Activated naive CD8-positive, alpha-beta T cell treated with anti-CD3 and anti-CD28 coated beads for 36 hours (primary cell): ENCODE data around the gene VAT1L. TPM values are rescaled to one million over a fixed set of nuclear protein-coding genes. Genes with fewer than 3 reads are reported as not detected.

Experiments used
- DNase-seq: peaks from one replicate; pipeline ENCODE4 v3.0.0; 2021
- H3K27ac Mint-ChIP-seq: one replicate; pipeline ENCODE4 v1.8.0; 2022; ENCODE audit warnings: mild to moderate bottlenecking, moderate library complexity, mixed read lengths
- H3K27me3 Mint-ChIP-seq: one replicate; pipeline ENCODE4 v1.8.0; 2022; ENCODE audit warnings: mild to moderate bottlenecking, mixed read lengths
- H3K36me3 Mint-ChIP-seq: one replicate; pipeline ENCODE4 v1.8.0; 2021; ENCODE audit warnings: mild to moderate bottlenecking, mixed read lengths
- H3K4me1 Mint-ChIP-seq: one replicate; pipeline ENCODE4 v1.8.0; 2021; ENCODE audit warnings: mixed read lengths
- H3K4me3 Mint-ChIP-seq: one replicate; pipeline ENCODE4 v1.8.0; 2022; ENCODE audit warnings: mild to moderate bottlenecking, moderate library complexity, mixed read lengths
- H3K9me3 Mint-ChIP-seq: one replicate; pipeline ENCODE4 v1.8.0; 2022; ENCODE audit warnings: mixed read lengths
- total RNA-seq, 2 experiments: library from RNA; stranded (reverse); gene quantifications; one replicate each; pipeline ENCODE4 v1.2.3, GENCODE V29; 2021

VAT1L gene
- total RNA-seq, 2 experiments from 2014 or later = not detected

DNA sequence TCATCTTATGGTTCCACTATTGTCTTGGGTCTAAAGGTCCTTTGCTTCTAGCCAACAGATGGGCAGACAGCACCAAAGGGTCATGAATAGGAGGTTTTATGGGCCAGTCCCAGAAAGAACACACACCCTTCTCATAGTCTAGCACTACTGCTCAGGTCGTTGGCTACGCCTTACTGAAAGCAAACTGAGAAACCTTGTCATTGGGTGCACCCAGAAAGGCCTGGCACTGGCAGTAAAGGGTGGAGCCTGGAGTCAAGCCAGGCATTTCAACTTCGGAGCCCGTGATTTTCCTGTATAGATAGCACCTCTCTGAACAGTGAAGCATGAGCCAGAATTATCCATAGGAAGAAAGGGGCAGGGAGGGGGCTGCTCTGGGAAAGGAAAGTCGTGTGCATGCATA lies 74.9 kb downstream of the VAT1L start:
- Mint-ChIP-seq H3K36me3 (no peaks in the 10 kb centered on the region), H3K27me3 (peaks cover 5% of the 10 kb centered on the region), H3K4me1 (peaks cover 2% of the 10 kb centered on the region), H3K9me3 (no peaks in the 10 kb centered on the region), H3K27ac (no peak overlapping the region), H3K4me3 (no peak overlapping the region)
- no peak for DNase-seq

DNA sequence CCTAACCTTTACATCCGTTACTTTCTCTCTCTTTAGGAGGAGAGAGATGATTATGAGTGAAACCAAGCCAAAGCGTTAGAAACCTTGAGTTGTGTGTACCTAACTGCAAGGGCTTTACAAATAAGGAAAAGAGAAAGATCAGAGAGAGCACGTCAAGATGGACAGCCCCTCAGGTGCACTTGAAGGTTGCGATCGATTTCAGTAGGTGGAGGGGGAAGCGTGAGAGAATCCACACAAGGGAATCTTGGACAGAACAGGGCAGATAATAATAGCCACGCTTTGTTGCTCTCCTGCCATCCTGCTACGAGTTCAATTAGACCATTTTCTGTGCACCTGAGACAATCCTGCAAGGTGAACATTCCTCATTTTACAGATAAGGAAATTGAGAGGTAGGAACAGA lies 78.4 kb downstream of the VAT1L start:
- Mint-ChIP-seq H3K36me3 (no peaks in the 10 kb centered on the region), H3K4me1 (peaks cover 8% of the 10 kb centered on the region), H3K9me3 (no peaks in the 10 kb centered on the region), H3K4me3 (no peak overlapping the region), H3K27ac (no peak overlapping the region), H3K27me3 (no peaks in the 10 kb centered on the region)
- no peak for DNase-seq

DNA sequence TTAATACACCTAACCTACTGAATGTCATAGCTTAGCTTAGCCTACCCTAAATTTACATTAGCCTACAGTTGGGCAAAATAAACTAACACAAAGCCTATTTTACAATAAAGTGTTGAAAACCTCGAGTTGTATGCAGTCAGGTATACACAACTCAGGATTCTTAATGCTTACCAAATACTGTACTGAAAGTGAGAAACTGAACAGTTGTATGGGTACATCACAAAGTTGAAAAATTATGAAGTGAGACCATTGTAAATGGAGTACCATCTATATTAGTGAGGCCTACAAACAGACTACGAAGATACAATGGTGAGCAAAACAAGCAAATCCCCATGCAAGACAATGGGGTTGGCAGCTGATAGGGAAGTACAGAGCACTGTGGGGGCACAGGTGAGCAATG lies 79.7 kb downstream of the VAT1L start:
- Mint-ChIP-seq H3K27ac (no peak overlapping the region), H3K36me3 (no peaks in the 10 kb centered on the region), H3K4me1 (peaks cover 8% of the 10 kb centered on the region), H3K27me3 (no peaks in the 10 kb centered on the region), H3K9me3 (no peaks in the 10 kb centered on the region), H3K4me3 (no peak overlapping the region)
- DNase-seq = no peak

DNA sequence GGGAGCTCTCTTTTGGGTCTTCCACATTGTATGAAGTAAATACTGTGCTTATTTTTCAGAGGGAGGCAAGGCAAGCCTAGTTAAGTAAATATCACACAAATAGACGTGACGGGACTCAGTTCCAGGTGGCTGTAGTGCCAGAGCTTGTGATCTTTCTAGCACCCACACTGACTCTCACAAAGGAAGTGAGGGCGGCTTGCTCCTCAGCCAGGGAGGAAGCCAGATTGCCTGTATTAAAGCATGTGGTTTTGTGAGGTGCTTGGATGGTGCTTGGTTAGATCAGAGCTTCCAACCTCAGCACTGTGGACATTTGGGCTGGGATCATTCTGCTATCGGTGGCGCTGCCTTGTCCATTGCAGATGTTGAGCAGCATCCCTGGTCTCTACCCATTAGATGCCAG lies 80.1 kb downstream of the VAT1L start:
- H3K4me1 Mint-ChIP-seq = peaks cover 8% of the 10 kb centered on the region
- no peaks in the 10 kb centered on the region for H3K9me3 Mint-ChIP-seq
- H3K36me3 Mint-ChIP-seq = no peaks in the 10 kb centered on the region
- H3K27ac Mint-ChIP-seq = no peak overlapping the region
- H3K27me3 Mint-ChIP-seq = no peaks in the 10 kb centered on the region
- no peak for DNase-seq
- H3K4me3 Mint-ChIP-seq = no peak overlapping the region

DNA sequence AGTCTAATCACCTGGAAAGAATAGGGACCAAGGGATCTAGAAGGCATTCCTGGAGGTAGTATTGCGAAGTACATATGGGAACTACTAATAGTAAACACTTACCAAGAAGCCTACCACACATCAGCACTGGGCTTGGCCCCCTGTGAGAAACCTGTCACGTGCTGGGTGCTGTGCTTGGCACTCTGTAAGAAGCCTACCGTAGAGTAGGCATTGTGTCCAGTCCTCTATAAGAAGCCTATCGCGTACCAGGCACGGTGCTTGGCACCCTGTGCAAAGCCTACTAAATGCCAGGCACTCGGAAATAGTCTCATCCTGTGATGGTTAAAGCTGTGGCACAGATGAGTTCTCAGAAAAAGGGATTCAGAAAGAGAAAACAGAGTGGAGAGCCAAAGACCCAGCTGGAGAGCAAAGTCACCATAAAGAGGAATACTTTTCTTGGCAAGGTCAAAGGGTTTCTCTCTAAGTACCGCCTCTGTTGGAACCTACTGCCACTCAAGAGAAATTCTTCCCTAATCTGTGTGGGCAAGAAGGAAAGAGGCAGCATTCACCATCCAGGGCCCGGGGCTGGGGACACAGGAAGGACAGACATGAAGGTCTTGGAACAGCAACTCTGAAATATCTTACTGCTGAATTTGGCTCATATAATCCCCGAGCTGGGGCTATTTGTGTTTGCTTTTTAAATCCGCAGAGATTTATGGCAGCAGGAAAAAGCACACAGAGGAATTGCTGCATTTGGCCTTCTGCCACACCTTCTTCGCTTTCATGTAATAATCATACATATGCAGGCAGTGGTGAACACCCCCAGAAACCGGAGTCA lies 81.8 kb downstream of the VAT1L start:
- Mint-ChIP-seq H3K4me1 (peaks cover 8% of the 10 kb centered on the region), H3K4me3 (no peak overlapping the region), H3K9me3 (no peaks in the 10 kb centered on the region), H3K27ac (no peak overlapping the region), H3K36me3 (no peaks in the 10 kb centered on the region), H3K27me3 (peaks cover 10% of the 10 kb centered on the region)
- DNase-seq = no peak

DNA sequence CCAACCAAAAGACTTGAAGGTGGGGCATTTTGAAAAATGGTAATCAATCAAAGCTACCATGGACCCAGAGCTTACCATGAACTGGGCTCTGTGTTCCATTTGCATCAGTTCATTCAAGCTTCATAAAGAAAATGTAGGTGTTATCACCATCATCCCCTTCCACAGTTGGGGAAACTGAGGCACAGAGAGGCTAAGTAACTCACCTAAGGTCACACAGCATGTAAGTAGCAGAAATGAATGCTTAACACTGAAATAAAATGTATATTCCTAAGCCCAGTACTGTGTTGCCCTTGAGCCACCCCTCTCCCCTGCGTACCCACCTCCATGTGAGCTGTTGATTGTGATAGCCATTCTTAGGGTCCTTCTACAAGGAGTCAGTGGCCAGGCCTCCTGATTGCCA lies 83.6 kb downstream of the VAT1L start:
- Mint-ChIP-seq H3K4me1 (peaks cover 8% of the 10 kb centered on the region), H3K4me3 (no peak overlapping the region), H3K27me3 (peaks cover 10% of the 10 kb centered on the region), H3K27ac (no peak overlapping the region), H3K9me3 (no peaks in the 10 kb centered on the region), H3K36me3 (no peaks in the 10 kb centered on the region)
- DNase-seq = no peak

DNA sequence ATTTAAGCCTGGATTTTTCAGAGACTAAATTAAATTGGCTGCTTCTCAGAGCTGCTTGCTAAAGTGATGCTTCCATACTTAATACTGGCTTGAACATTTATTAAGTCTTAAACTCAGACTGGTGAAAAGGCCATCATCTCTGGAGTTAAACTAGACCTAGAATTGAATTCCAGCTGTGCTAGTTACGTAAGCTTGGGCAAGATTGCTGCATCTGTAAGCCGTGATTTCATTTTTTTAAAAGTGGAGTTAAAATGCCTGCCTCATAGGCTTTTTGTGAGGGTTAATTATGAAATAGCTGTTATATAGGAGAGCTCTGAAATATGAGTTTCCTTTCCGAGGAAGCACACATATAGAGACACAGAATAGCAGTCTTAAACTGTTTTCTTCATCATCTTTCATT lies 84.7 kb downstream of the VAT1L start:
- no peak overlapping the region for H3K4me3 Mint-ChIP-seq
- no peaks in the 10 kb centered on the region for H3K9me3 Mint-ChIP-seq
- DNase-seq = no peak
- H3K4me1 Mint-ChIP-seq = peaks cover 8% of the 10 kb centered on the region
- H3K27ac Mint-ChIP-seq = no peak overlapping the region
- peaks cover 10% of the 10 kb centered on the region for H3K27me3 Mint-ChIP-seq
- H3K36me3 Mint-ChIP-seq = no peaks in the 10 kb centered on the region

DNA sequence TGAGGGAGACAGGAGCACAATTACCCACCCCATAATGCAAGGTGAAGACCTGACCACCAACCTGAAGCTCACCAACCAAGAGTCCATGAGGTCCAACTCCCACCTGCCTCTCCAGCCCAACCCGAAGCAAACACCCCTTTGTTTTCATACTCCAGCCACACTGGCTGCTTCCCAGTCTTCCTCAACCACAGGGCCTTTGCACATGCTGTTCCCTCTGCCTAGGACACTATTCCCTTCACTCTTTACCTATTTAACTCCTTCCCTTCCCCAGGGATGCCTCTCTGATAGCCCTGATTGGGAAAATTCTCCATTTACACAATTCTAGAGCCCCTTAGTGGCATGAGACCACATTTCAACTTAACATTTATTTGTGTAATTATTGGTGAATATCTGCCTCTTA lies 86.0 kb downstream of the VAT1L start:
- H3K4me3 Mint-ChIP-seq = no peak overlapping the region
- H3K27me3 Mint-ChIP-seq = peaks cover 10% of the 10 kb centered on the region
- H3K36me3 Mint-ChIP-seq = no peaks in the 10 kb centered on the region
- H3K4me1 Mint-ChIP-seq = no peaks in the 10 kb centered on the region
- H3K9me3 Mint-ChIP-seq = no peaks in the 10 kb centered on the region
- DNase-seq = no peak
- H3K27ac Mint-ChIP-seq = no peak overlapping the region

DNA sequence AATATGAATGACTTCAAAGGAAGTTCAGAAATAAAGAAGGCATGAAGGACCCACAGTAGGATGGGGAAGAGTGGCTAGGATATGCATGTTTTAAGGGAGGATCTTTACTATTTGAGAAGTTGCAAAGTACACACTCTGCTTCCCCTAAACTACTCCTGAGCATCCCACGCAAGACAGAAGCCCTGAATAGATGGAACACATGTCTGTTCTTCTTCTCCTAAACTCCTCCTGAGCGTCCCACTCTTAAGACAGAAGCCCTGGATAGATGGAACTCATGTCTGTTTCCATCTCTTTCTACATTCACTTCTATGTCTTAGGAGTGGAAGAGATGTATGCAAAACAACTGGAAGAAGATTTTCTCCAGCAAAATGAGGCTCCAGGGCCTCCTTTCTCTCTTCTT lies 88.4 kb downstream of the VAT1L start:
- no peak overlapping the region for H3K27ac Mint-ChIP-seq
- DNase-seq = no peak
- H3K27me3 Mint-ChIP-seq = peaks cover 10% of the 10 kb centered on the region
- no peaks in the 10 kb centered on the region for H3K9me3 Mint-ChIP-seq
- no peak overlapping the region for H3K4me3 Mint-ChIP-seq
- no peaks in the 10 kb centered on the region for H3K36me3 Mint-ChIP-seq
- no peaks in the 10 kb centered on the region for H3K4me1 Mint-ChIP-seq

DNA sequence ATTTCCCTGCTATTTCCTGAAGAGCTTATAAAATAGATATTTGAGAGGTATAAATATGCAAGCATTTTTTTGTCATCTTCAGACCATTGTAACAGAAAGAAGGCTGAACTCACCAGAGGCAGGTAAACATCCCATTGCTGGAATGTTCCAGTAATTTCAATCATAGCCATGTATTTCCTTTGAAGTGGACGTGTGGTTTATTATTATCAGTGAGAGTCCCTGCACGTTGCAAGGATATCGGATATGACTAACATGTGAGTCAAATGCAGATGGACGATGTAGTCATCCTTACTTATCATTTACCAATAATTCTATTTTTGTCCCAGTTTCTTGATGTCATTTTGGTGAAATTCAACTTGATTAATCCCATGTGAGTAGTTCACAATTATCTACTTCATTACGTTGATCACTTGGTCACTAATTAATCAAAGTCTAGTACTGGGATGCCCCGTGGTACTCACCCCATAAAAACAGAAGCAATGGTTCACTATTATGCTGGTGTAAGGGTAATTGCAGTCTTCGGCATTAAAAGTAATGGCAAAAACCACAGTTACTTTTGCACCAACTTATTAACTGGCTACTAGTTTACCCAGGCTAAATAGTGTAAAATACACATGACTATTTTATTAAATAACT lies 89.5 kb downstream of the VAT1L start:
- Mint-ChIP-seq H3K9me3 (no peaks in the 10 kb centered on the region), H3K4me3 (no peak overlapping the region), H3K27ac (no peak overlapping the region), H3K4me1 (no peaks in the 10 kb centered on the region), H3K36me3 (no peaks in the 10 kb centered on the region), H3K27me3 (peaks cover 10% of the 10 kb centered on the region)
- DNase-seq = no peak

DNA sequence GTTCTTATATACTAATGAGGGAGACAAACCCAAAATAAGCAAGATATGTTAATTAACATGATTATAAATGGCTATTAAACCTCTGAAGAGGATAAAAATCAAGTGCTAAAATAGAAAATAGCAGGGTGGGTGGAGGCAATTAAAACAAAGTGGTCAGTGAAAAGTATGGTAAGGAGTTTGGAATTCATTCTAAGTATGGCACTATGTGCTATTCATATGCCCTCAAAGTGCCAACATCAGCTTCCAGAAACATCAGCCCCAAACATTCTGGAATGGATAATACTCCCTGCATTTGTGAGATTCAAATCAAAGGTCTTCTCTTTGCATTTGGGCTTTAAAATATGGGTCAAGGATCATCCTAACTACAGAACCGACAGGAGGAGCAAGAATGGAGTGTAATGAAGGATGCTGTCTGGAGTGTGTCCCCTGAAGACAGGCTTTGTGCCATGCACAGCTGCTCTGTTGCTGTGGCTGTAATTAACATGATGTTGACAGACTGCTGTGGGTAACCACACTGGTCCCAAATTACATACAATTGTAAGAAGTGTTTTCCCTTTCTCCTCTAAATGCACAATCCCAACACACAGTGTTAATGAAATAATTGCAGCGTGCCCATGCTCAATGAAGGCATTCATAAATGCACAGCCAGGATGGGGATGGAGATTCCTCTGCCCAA lies 93.1 kb downstream of the VAT1L start:
- DNase-seq = no peak
- H3K4me1 Mint-ChIP-seq = no peaks in the 10 kb centered on the region
- H3K4me3 Mint-ChIP-seq = no peak overlapping the region
- no peaks in the 10 kb centered on the region for H3K9me3 Mint-ChIP-seq
- no peaks in the 10 kb centered on the region for H3K36me3 Mint-ChIP-seq
- peaks cover 5% of the 10 kb centered on the region for H3K27me3 Mint-ChIP-seq
- no peak overlapping the region for H3K27ac Mint-ChIP-seq

DNA sequence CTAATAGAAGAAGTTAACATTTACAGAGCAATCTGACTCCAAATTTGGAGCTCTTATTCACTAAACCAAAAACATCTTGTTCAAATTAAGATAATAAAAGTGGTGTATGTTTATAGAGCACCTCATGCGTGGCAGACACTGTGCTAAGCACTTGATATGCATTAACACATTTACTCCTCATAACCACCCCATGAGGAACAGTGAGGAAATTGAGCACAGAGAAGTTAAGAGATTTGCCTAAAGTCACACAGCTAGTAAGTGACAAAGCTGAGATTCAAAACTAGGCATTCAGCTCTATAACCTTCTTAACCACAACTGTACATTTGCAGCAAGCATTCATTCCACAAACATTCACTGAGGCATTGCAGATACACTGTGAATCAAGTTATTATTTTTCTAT lies 94.0 kb downstream of the VAT1L start:
- peaks cover 5% of the 10 kb centered on the region for H3K27me3 Mint-ChIP-seq
- H3K9me3 Mint-ChIP-seq = no peaks in the 10 kb centered on the region
- H3K27ac Mint-ChIP-seq = no peak overlapping the region
- no peaks in the 10 kb centered on the region for H3K4me1 Mint-ChIP-seq
- no peak for DNase-seq
- H3K36me3 Mint-ChIP-seq = no peaks in the 10 kb centered on the region
- H3K4me3 Mint-ChIP-seq = no peak overlapping the region

DNA sequence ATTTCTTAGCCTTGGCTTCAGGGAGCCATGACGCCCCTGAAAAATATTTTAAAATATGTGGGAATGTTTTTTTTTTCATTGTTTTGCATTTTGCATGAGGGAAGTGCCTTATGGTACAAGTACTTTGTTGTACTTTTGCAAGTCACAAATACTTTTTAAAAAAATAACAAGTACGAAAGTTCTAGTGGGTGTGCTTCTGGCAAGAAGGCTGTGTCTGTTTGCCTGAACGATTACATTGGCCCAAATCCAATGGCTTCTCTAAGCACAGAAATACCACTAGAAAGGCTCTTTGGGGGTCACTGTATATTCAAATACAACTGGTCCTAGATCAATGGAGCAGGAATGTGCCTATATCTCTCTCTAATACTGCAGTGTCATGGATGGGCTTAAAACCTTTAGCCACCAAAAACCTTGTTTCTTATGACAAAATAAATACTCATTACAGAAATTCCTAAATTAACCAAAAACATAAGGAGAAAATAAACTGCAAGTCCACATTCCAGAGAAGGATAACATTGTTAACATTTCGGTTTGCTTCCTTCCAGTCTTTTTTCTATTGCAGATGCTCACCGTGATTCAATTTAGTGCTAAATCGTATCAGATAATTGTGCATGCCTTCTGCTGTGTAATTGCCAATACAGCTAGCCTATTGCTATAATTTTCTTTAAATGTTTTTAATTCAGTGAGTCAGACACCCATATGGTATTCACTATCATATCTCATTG lies 97.4 kb downstream of the VAT1L start:
- no peak for DNase-seq
- Mint-ChIP-seq H3K36me3 (no peaks in the 10 kb centered on the region), H3K4me1 (no peaks in the 10 kb centered on the region), H3K4me3 (no peak overlapping the region), H3K27ac (no peak overlapping the region), H3K27me3 (peaks cover 9% of the 10 kb centered on the region), H3K9me3 (no peaks in the 10 kb centered on the region)

DNA sequence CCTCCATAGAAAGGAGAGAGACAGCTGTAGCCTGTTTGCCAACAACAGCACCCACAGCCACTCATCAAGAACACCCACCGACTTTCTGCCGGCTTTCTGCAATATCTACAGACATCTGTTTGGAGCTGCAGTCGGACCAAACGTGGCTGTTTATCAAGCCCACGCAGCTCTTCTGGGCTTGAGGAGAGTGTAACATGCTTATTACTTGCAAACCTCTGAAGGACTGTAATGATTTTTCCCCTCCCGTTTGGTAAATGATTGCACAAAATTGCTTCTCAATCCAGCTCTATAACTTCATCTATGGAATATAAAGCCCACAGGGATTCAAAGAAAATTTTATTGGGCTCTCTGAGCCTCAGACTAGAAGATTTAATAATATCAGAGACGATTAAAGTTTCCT lies 100.5 kb downstream of the VAT1L start:
- DNase-seq = no peak
- no peaks in the 10 kb centered on the region for H3K9me3 Mint-ChIP-seq
- no peak overlapping the region for H3K4me3 Mint-ChIP-seq
- H3K36me3 Mint-ChIP-seq = no peaks in the 10 kb centered on the region
- no peaks in the 10 kb centered on the region for H3K4me1 Mint-ChIP-seq
- H3K27ac Mint-ChIP-seq = no peak overlapping the region
- peaks cover 5% of the 10 kb centered on the region for H3K27me3 Mint-ChIP-seq

DNA sequence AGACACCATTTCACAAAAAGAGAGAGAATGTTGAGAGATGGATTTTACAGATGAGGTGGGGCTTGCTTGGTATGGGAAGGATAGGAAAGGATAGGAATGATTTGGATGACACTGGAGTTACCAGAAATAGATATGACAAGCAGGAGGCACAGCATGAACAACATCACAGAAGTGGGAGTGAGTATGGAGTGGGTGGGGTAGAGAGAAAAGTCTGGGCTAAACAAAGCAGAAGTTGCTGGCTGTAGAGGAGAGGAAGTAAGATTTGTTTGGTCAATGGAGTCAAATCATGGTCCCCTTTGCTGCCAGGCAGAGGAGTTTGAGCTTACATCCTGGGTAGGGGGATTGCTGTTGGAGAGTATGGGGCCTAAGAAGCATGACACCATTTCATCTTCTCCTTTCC lies 101.7 kb downstream of the VAT1L start:
- Mint-ChIP-seq H3K36me3 (no peaks in the 10 kb centered on the region), H3K4me3 (no peak overlapping the region), H3K9me3 (no peaks in the 10 kb centered on the region), H3K27me3 (peaks cover 9% of the 10 kb centered on the region), H3K4me1 (no peaks in the 10 kb centered on the region), H3K27ac (no peak overlapping the region)
- DNase-seq = no peak
